HG03060 (cell line): ENCODE data around the gene CFAP45.

ENCODE experiments used
- ATAC-seq: cut with Tn5 transposase; IDR thresholded peaks from one replicate; pipeline ENCODE4 v1.9.1; 2021; ENCODE audit warnings: low read depth, moderate number of reproducible peaks; ENCODE audit not compliant: unreplicated experiment

The CFAP45 gene

GRCh38 chr1:159924791-159925718 lies 25.1 kb upstream of the CFAP45 start, which contains the start of gene TAGLN2:
Gene TAGLN2, minus strand, starts transcription at chr1:159925507. Its CDS starts 4,998 bp downstream, at chr1:159920509.
- peak; percentile 50 for ATAC-seq

GRCh38 chr1:159924025-159924790 lies 24.2 kb upstream of the CFAP45 start:
- no peak for ATAC-seq

GRCh38 chr1:159923203-159924024 lies 23.4 kb upstream of the CFAP45 start:
- peak; percentile 25 for ATAC-seq

- ATAC-seq: no peak
Observed at GRCh38 chr1:159922511-159923202, 22.7 kb upstream of the CFAP45 start.

- ATAC-seq: no peak
Observed at GRCh38 chr1:159921700-159922504, 21.9 kb upstream of the CFAP45 start.

- peak; percentile 20 for ATAC-seq
Observed at GRCh38 chr1:159921251-159921650, 21.3 kb upstream of the CFAP45 start.

GRCh38 chr1:159920651-159921050 lies 20.7 kb upstream of the CFAP45 start:
- ATAC-seq: no peak

- ATAC-seq: no peak
Observed at GRCh38 chr1:159920202-159920601, 20.2 kb upstream of the CFAP45 start.

- ATAC-seq: no peak
Observed at GRCh38 chr1:159919236-159919865, 19.4 kb upstream of the CFAP45 start.

- no peak for ATAC-seq
Observed at GRCh38 chr1:159918352-159919200, 18.6 kb upstream of the CFAP45 start.

GRCh38 chr1:159917533-159918351 lies 17.8 kb upstream of the CFAP45 start:
- ATAC-seq: no peak

GRCh38 chr1:159916242-159917051 lies 16.5 kb upstream of the CFAP45 start:
- no peak for ATAC-seq

- no peak for ATAC-seq
Observed at GRCh38 chr1:159915571-159916241, 15.7 kb upstream of the CFAP45 start.

- no peak for ATAC-seq
Observed at GRCh38 chr1:159914252-159915018, 14.5 kb upstream of the CFAP45 start.
